ENCODE measurements around the gene ZEB2.

The ZEB2 gene

DNA sequence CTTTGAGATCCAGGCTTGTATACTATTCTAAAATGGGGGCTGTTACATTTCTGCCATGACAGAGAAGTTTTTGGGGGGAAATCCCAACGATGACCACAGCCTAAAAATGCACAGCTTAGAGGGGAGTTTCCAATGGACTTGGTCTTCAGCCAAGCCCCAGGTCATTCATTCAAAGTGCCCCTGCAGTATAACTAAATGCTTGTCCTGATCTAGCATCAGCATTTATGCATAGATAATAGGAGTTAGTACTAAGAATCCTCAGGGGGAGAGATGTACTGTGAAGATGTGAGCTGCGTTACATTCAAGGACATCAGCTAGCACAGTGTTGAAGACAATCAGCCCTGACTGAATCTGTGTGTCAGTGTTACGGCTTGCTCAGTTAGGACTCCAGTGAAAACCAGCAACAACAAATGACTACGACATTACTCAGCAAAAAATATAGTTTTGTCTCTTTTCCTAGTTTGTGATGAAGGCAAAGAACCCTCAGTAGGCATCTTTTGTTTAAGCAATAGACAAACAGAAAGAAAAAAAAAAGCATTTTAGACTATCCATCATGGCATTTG, 160.9 kb downstream of the ZEB2 start:
- Histone ChIP-seq H3K27ac (replicated peaks) (no peak overlapping the region), H3K27me3 (ENCODE audit: insufficient read depth, poor library complexity, severe bottlenecking) (no peaks in the 10 kb centered on the region), H3K4me3 (replicated peaks; ENCODE audit: insufficient read depth, low read length) (no peak overlapping the region)
- no peak for DNase-seq (ENCODE audit: low read depth in 1 of 2, low spot score in 1 of 2)
- TF ChIP-seq, protein P1, sequence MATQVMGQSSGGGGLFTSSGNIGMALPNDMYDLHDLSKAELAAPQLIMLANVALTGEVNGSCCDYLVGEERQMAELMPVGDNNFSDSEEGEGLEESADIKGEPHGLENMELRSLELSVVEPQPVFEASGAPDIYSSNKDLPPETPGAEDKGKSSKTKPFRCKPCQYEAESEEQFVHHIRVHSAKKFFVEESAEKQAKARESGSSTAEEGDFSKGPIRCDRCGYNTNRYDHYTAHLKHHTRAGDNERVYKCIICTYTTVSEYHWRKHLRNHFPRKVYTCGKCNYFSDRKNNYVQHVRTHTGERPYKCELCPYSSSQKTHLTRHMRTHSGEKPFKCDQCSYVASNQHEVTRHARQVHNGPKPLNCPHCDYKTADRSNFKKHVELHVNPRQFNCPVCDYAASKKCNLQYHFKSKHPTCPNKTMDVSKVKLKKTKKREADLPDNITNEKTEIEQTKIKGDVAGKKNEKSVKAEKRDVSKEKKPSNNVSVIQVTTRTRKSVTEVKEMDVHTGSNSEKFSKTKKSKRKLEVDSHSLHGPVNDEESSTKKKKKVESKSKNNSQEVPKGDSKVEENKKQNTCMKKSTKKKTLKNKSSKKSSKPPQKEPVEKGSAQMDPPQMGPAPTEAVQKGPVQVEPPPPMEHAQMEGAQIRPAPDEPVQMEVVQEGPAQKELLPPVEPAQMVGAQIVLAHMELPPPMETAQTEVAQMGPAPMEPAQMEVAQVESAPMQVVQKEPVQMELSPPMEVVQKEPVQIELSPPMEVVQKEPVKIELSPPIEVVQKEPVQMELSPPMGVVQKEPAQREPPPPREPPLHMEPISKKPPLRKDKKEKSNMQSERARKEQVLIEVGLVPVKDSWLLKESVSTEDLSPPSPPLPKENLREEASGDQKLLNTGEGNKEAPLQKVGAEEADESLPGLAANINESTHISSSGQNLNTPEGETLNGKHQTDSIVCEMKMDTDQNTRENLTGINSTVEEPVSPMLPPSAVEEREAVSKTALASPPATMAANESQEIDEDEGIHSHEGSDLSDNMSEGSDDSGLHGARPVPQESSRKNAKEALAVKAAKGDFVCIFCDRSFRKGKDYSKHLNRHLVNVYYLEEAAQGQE (IDR thresholded peaks at IDR 0.05; ENCODE audit: insufficient replicate concordance, low read depth), result no peak
- TF ChIP-seq GABPA (IDR thresholded peaks at IDR 0.05; ENCODE audit: low read depth) (no peak), SPI1 (IDR thresholded peaks at IDR 0.05; ENCODE audit: borderline replicate concordance, low read depth) (no peak)
- TF ChIP-seq, protein P2, sequence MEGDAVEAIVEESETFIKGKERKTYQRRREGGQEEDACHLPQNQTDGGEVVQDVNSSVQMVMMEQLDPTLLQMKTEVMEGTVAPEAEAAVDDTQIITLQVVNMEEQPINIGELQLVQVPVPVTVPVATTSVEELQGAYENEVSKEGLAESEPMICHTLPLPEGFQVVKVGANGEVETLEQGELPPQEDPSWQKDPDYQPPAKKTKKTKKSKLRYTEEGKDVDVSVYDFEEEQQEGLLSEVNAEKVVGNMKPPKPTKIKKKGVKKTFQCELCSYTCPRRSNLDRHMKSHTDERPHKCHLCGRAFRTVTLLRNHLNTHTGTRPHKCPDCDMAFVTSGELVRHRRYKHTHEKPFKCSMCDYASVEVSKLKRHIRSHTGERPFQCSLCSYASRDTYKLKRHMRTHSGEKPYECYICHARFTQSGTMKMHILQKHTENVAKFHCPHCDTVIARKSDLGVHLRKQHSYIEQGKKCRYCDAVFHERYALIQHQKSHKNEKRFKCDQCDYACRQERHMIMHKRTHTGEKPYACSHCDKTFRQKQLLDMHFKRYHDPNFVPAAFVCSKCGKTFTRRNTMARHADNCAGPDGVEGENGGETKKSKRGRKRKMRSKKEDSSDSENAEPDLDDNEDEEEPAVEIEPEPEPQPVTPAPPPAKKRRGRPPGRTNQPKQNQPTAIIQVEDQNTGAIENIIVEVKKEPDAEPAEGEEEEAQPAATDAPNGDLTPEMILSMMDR (IDR thresholded peaks at IDR 0.05; ENCODE audit: insufficient read depth, low read length), result no peak

DNA sequence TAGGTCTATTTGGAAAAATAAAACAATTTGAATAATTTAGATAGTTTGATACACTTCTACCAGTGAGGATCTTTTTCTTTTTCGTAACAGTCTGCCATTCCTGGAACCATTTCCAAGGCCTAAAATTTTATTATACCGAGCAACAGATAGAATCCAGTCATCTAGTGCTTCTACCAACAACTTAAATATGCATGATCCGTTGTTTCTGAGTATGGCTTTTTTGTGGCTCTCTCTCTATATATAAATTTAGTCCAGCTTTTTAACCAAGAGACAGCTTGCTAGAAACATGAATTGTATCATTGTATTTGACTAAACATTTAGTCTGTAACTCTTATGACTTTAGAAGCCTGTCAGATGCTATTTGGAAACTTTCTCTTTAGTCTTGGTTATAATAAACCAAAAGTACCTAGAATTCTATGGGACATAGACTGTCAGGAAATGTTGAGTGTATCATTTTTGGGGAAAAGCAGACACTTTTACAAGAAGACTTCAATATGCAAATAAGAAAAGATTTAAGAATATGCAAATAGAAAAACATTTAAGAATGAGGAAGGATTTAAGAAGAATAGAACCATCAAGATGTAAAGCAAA, 161.4 kb downstream of the ZEB2 start:
- no peak for DNase-seq (ENCODE audit: low read depth in 1 of 2, low spot score in 1 of 2)
- no peak for TF ChIP-seq POLR2AphosphoS5 (IDR thresholded peaks at IDR 0.05; ENCODE audit: low read depth)
- TF ChIP-seq, protein P1 (IDR thresholded peaks at IDR 0.05; ENCODE audit: insufficient replicate concordance, low read depth), result no peak
- no peak for TF ChIP-seq GABPA (IDR thresholded peaks at IDR 0.05; ENCODE audit: low read depth)
- TF ChIP-seq, protein P2 (IDR thresholded peaks at IDR 0.05; ENCODE audit: insufficient read depth, low read length), result no peak
- TF ChIP-seq SPI1 (IDR thresholded peaks at IDR 0.05; ENCODE audit: borderline replicate concordance, low read depth), result no peak
- no peaks in the 10 kb centered on the region for H3K27me3 ChIP-seq (ENCODE audit: insufficient read depth, poor library complexity, severe bottlenecking)
- no peak overlapping the region for H3K4me3 ChIP-seq (replicated peaks; ENCODE audit: insufficient read depth, low read length)
- H3K27ac ChIP-seq (replicated peaks), result no peak overlapping the region

DNA sequence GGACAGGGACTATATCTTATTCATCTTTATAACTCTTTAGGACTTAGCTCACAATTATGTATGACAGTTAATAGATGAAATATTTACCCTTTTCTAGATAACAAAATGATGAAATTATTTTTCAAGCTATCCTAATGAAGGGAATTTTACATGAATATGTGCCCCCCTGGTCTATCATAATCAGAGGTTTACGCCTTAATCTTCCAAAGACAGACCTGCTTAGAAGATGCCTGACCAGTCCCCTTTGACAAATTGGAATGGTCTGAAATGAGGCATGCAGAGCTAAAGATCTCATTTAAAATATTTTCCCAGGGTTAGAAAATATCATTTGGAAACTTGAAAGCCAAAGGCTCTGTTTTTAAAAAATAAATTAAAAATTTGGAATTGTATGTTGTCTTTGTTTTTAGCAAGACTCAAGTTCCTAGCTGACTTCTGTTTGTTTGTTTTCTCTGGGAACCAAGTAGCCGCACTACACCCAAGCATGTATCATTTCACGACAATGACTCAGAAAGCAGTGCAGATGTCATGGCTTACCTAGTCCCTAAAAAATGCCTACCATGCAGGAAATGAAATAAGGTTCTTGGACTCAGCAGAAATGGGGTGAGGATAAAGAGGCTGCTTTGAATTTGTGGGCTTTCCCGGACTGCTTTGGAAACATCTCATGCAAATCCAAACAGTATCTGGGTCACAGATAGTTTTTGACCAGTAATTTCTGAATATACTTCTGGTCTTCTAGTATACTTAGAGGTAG, 162.1 kb downstream of the ZEB2 start:
- TF ChIP-seq, protein P2 (IDR thresholded peaks at IDR 0.05; ENCODE audit: insufficient read depth, low read length), result no peak
- TF ChIP-seq GABPA (IDR thresholded peaks at IDR 0.05; ENCODE audit: low read depth), result no peak
- no peak for TF ChIP-seq SPI1 (IDR thresholded peaks at IDR 0.05; ENCODE audit: borderline replicate concordance, low read depth)
- TF ChIP-seq POLR2AphosphoS5 (IDR thresholded peaks at IDR 0.05; ENCODE audit: low read depth), result no peak
- TF ChIP-seq, protein P1 (IDR thresholded peaks at IDR 0.05; ENCODE audit: insufficient replicate concordance, low read depth), result no peak
- Histone ChIP-seq H3K27me3 (ENCODE audit: insufficient read depth, poor library complexity, severe bottlenecking) (no peaks in the 10 kb centered on the region), H3K27ac (replicated peaks) (no peak overlapping the region), H3K4me3 (replicated peaks; ENCODE audit: insufficient read depth, low read length) (no peak overlapping the region)
- no peak for DNase-seq (ENCODE audit: low read depth in 1 of 2, low spot score in 1 of 2)

All from HL-60 (cell line).